ENCODE data around the gene MBD1.
"Not testable (repeated sequence)": the region's sequence is repeated elsewhere in the genome, so short reads cannot be mapped to it uniquely, and the experiment has no call there.

MBD1 gene, protein sequence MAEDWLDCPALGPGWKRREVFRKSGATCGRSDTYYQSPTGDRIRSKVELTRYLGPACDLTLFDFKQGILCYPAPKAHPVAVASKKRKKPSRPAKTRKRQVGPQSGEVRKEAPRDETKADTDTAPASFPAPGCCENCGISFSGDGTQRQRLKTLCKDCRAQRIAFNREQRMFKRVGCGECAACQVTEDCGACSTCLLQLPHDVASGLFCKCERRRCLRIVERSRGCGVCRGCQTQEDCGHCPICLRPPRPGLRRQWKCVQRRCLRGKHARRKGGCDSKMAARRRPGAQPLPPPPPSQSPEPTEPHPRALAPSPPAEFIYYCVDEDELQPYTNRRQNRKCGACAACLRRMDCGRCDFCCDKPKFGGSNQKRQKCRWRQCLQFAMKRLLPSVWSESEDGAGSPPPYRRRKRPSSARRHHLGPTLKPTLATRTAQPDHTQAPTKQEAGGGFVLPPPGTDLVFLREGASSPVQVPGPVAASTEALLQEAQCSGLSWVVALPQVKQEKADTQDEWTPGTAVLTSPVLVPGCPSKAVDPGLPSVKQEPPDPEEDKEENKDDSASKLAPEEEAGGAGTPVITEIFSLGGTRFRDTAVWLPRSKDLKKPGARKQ

GRCh38 chr18:50281295-50281971 lies at the start of gene MBD1:
Gene MBD1 (minus strand): TSS chr18:50281523. CDS start chr18:50279992, 1,531 bp downstream.
- DNase-seq: peak; percentile 89 to 99 (median 96)

GRCh38 chr18:50330176-50330575 lies 48.9 kb upstream of the MBD1 start:
- no peak for DNase-seq

DNA sequence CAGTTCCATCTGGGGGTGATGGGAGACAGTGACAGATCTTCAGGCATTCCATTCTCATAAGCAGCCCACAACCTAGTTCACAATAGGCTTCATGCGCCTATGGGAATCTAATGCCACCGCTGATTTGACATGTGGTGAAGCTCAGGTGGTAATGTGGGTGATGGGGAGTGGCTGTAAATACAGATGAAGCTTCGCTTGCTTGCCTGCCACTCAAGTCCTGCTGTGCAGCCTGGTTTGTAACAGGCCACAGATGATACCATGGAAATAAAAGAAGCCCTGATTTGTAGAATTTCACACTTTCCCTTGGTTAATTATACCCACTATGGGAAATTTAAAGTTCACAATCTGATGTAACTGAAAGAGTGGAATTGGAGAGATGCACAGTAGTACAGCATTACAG lies 46.7 kb upstream of the MBD1 start:
- no peak for DNase-seq

GRCh38 chr18:50320719-50321118 lies 39.4 kb upstream of the MBD1 start:
- no peak for DNase-seq

DNA sequence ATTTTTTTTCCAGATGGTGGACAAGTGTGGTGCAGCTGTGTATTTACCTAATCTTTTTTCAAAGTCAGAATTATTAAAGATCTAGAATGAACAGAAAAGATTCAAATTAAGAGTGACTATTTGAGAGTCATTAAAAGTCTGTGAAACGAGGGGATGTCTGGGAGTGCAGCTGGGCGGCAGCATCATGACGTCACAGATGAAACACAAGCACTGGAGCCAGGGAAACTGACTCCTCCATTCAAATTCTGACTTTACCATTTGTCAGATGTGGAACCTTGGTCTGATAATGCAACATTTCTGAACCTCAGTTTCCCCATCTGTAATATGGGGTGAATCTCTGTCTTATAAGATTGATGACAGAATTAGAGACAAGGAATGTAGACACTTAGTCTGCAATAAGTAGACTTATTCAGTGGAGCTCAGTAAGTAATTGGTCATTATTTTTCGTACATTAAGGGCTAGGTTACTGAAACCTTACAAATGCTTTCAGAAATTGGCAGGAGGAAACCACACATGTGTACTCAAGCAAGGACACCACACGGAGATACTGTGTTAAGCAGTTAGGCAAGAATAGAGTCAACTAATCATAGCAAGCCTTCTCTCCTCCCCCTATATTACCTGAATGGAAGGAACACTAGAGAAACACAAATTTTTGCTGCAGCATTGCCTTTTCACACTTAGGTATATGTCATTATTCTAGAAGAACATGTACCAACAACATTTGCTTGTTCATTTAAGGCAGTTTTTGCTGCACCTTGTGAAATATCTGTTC lies 34.0 kb upstream of the MBD1 start:
- DNase-seq: no peak

DNA sequence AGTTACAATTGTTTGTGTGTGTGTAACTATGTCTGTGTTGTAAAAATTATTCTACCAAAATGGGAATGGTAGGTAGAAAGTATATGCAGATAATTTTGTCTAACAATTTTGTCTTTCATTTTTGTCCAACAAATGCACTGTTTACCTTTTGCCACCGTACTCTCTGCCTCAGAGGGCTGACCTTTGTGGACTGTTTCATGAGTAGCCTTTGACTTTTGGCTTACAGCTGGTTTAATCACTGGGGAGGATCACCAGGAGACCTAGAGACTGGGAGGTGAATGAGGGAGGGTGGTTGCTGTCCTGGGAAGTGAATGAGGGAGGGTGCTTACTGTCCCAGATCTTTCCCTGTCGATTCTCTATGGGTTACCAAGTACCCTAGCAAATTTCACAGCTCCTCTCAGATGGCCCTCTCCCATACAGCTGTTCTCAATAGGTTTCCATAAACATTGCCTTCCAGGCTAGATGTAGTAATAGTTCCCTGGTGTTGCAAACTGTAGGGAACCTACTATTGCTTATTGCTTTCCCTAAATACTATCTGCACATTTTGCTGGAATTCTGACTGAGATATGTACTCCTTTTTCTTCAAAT lies 32.6 kb upstream of the MBD1 start:
- DNase-seq: no peak

GRCh38 chr18:50313031-50313607 lies 31.8 kb upstream of the MBD1 start:
- DNase-seq: no peak

DNA sequence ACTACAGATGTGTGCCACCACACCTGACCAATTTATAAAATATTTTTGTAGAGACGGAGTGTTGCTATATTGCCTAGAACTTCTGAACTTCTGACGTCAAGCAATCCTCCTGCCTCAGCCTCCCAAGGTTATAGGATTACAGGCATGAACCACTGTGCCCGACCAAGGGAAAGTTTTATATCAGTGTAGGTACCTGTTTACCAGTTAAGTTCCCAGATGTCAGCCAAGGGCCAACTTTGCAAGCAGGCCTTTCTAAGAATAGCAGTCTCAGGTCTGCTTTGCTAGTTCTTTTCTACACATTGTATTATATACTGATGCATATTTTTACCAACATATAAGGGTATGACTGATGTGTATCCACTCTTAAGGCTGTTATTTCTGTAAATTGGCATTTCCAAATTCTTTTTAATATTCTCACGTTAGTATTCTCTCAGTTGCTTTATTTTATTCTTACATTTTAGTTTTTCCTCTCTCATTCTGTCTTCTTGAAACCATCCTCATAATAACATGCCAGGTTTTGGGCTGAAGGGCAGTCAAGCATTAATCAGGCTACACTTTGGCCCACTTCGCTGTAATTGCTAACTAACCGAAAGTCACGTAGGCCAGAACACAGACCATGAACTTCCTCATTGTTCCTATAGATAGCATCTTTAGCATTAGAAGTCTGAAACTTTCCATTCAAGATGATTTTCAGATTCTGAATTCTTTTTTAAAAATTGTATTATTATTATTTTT lies 31.1 kb upstream of the MBD1 start:
- DNase-seq: no peak

GRCh38 chr18:50311650-50312049 lies 30.3 kb upstream of the MBD1 start:
- DNase-seq: no peak

DNA sequence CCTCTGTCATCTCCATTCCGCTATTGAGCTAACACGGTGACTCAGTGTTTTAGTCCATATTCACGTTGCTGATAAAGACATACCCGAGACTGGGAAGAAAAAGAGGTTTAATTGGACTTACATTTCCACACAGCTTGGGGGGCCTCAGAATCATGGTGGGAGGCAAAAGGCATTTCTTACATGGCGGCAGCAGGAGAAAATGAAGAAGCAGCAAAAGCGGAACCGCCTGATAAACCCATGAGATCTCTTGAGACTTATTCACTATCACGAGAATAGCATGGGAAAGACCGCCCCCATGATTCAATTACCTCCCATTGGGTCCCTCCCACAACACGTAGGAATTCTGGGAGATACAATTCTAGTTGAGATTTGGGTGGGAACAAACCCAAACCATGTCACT lies 28.8 kb upstream of the MBD1 start:
- no peak for DNase-seq

DNA sequence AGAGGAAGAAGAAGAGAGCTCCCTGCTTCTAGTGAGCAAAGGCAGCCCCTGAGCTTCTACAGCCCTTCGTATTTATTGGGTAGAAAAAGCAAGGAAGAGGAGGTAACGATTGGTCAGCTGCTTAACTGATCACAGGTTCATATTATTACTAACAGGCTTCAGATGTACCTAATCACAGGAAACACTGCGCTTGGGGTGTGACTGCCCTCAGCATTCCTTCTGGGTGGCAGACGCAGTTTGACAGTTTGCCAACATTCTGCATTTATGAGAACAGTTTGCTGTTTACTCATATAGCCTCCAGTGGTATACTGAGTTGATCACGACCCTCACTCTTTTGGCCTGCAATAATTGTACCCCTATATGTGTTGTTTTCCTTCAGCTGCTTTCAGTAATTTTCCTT lies 27.5 kb upstream of the MBD1 start:
- not testable (repeated sequence) for DNase-seq

DNA sequence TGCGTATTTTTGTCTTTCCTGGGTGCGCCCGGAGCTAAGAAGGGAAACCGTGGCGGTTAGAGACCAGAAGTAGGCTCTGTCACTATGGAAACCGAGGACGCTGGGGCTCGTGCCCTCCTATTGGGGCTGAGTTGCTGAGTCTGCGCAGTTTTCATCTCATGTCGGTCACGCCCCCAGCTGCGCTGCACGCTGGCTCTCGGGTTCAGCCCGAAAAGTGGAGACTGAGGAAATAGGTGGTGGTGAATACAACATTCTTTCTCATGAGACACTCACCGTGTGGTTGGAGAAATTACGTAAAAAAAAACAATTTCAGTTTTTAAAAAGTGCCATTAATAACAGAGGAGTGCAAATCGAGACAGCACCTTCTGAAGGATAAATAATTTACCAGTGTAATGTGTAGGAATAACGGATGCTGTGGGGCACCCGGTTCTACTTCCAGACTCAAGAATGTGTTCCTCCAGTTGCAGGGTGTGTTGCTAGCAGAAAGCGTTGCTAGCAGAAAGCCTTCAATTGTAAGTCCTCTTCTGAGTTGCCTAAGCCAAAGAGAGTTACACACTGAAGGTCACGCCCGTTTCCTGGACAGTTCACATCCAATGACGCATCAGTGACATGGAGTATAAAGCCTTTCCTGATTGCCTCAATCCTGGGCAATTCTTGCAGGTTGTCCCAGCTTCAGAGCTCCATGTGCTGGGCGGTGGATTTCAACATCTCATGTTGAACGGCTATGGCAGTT lies 26.6 kb upstream of the MBD1 start:
- DNase-seq: peak; percentile 52 to 80 (median 70)

DNA sequence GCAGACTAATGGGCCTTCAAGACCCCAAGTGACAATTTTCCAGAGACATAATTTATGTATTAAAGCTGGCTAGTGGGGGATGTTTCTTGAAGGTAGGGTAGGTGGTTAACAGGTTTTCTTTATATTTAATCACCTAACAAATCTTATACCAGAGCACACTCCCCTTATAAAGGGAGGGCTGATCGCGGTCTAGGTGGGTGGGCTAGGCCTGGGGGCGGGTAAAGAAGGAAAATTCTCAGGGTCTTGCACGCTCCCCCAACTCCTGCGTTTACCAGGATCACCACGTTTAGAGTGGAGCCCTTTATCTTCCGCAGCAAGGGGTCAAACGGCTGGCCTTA lies 26.0 kb upstream of the MBD1 start:
- no peak for DNase-seq

GRCh38 chr18:50306944-50307343 lies 25.6 kb upstream of the MBD1 start:
- no peak for DNase-seq

DNA sequence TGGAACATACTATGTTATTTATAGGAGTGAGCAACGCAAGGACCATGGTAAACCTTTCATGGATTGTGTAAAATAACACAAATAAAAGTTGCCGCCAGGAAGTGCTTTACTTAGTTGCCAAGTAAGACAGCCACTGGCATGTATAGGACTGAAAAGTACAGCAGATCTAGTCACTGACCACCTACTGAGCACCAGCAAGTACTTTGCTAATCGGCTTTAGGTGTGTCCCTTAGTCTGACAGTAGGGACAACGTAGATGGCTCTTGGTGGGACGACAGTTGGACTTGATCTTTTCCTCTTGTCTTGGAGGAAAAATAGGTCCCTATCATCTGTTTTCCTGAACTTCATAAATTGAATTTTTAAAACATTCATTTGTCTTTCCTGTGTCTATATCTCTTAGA lies 19.8 kb upstream of the MBD1 start:
- DNase-seq: no peak

GRCh38 chr18:50299626-50300388 lies 18.5 kb upstream of the MBD1 start:
- no peak for DNase-seq

DNA sequence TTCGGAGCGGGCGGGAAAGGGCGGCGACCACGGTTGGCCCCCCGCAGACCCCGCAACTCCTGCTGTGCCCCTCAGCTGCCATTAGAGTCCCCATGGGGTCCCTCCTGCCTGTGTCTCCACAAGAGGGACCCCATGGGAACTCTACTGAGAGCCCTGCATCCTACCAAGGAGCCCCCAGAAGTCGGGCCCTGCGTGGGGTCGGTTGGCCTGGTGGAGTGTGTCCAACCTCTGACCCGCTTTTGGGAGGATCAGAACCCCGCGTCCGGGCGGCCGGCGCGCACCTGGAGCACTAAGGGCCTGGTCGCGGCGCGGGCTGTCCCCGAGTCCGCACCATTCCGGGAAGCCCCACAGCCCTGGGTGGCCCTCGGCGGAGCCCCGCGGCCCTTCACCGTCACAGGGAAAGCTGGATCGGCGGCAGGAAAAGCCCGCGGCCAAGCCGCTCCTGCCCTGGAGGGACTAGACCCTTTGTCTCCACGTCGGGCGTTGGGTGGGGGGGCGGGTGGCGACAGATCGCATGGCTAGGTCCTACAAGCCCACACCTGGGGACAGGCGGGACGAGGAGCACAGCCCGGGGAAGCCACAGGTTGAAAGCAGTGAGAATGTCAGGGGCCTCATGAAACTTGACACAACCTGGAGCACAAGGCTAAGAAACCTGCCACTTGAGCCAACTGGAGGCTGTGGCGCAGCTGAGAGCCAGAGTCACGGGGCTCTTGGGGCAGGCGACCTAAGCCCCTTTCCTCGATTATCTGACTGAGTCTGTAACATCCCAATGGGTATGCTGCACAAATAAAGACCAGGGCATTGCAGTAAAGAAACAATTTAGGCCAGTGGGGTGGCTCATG lies 17.3 kb upstream of the MBD1 start:
- DNase-seq: no peak

- peak in 3 of 4 experiments; percentile 14 to 41 (median 29) for DNase-seq
These were observed 16.5 kb upstream of the MBD1 start for GRCh38 chr18:50297621-50298442.

All from activated naive CD4-positive, alpha-beta T cell (primary cell).